ENCODE results near the gene KCNN3. TPM values are rescaled to one million over a fixed set of nuclear protein-coding genes. Genes with fewer than 3 reads are reported as not detected.

Gene KCNN3
- total RNA-seq, 1 donor from 2014 or later = 0.86 TPM

GRCh38 chr1:154857441-154858215 is 12.5 kb downstream of the KCNN3 start:
- H3K27me3 Mint-ChIP-seq = peaks cover 25% of the 10 kb centered on the region
- H3K36me3 Mint-ChIP-seq (ENCODE audit: insufficient read depth) = no peaks in the 10 kb centered on the region
- H3K4me1 Mint-ChIP-seq (ENCODE audit: low read depth) = peaks cover 3% of the 10 kb centered on the region
- no peak for DNase-seq (ENCODE audit: low spot score, unreplicated experiment)
- TF ChIP-seq, protein P1, sequence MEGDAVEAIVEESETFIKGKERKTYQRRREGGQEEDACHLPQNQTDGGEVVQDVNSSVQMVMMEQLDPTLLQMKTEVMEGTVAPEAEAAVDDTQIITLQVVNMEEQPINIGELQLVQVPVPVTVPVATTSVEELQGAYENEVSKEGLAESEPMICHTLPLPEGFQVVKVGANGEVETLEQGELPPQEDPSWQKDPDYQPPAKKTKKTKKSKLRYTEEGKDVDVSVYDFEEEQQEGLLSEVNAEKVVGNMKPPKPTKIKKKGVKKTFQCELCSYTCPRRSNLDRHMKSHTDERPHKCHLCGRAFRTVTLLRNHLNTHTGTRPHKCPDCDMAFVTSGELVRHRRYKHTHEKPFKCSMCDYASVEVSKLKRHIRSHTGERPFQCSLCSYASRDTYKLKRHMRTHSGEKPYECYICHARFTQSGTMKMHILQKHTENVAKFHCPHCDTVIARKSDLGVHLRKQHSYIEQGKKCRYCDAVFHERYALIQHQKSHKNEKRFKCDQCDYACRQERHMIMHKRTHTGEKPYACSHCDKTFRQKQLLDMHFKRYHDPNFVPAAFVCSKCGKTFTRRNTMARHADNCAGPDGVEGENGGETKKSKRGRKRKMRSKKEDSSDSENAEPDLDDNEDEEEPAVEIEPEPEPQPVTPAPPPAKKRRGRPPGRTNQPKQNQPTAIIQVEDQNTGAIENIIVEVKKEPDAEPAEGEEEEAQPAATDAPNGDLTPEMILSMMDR (IDR thresholded peaks at IDR 0.05; ENCODE audit: unreplicated experiment) = no peak
- H3K9me3 Mint-ChIP-seq (ENCODE audit: low read depth) = no peaks in the 10 kb centered on the region
- H3K27ac Mint-ChIP-seq = no peak overlapping the region
- no peak overlapping the region for H3K4me3 Mint-ChIP-seq (ENCODE audit: low read depth)

DNA sequence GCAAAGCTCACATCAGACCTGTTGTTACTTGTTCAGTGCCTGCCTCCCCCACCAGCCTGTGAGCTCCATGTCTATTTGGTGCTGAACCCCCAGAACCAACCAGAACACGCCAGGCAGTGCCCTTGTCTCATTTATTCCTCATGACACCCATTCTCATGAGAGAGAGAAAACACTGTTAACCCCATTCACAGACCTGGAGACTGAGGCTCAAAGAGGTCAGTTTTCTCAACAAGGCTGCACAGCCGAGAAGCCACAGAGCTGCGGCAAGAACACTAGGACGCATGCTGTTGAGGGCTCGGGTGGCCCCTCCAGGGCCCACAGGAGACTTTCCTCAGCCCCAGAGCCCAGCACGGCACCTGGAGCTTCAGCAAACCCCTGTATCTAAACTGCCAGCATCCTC is 13.1 kb downstream of the KCNN3 start:
- H3K4me1 Mint-ChIP-seq (ENCODE audit: low read depth) = peaks cover 3% of the 10 kb centered on the region
- no peak for DNase-seq (ENCODE audit: low spot score, unreplicated experiment)
- H3K27ac Mint-ChIP-seq = no peak overlapping the region
- H3K4me3 Mint-ChIP-seq (ENCODE audit: low read depth) = no peak overlapping the region
- H3K9me3 Mint-ChIP-seq (ENCODE audit: low read depth) = no peaks in the 10 kb centered on the region
- TF ChIP-seq, protein P1 (IDR thresholded peaks at IDR 0.05; ENCODE audit: unreplicated experiment) = no peak
- H3K27me3 Mint-ChIP-seq = peaks cover 18% of the 10 kb centered on the region
- H3K36me3 Mint-ChIP-seq (ENCODE audit: insufficient read depth) = no peaks in the 10 kb centered on the region

DNA sequence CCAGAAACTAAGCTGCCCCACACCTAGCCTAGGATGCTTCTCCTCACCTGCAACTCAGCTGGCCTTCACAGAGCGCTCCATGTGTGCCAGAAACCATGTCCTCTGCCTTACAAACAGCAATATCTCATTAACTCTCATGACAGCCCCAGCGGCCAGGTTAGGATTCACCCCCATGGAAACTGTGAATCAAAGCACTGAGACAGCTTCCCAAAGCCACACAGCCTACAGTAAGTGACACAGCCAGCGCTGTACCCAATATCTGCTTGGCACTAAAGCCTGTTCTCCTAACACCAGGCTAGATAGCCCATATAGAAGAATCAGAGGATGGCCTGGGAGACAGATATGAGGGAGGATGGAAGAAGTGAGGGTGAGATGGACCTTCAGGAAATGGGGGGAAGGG is 13.5 kb downstream of the KCNN3 start:
- Mint-ChIP-seq H3K36me3 (ENCODE audit: insufficient read depth) (no peaks in the 10 kb centered on the region), H3K4me3 (ENCODE audit: low read depth) (no peak overlapping the region), H3K4me1 (ENCODE audit: low read depth) (peaks cover 3% of the 10 kb centered on the region), H3K9me3 (ENCODE audit: low read depth) (no peaks in the 10 kb centered on the region), H3K27me3 (peaks cover 15% of the 10 kb centered on the region), H3K27ac (no peak overlapping the region)
- DNase-seq (ENCODE audit: low spot score, unreplicated experiment) = no peak
- TF ChIP-seq, protein P1 (IDR thresholded peaks at IDR 0.05; ENCODE audit: unreplicated experiment) = no peak

- peaks cover 3% of the 10 kb centered on the region for H3K4me1 Mint-ChIP-seq (ENCODE audit: low read depth)
- no peaks in the 10 kb centered on the region for H3K9me3 Mint-ChIP-seq (ENCODE audit: low read depth)
- TF ChIP-seq, protein P1 (IDR thresholded peaks at IDR 0.05; ENCODE audit: unreplicated experiment) = no peak
- no peak overlapping the region for H3K27ac Mint-ChIP-seq
- no peaks in the 10 kb centered on the region for H3K36me3 Mint-ChIP-seq (ENCODE audit: insufficient read depth)
- peaks cover 13% of the 10 kb centered on the region for H3K27me3 Mint-ChIP-seq
- no peak for DNase-seq (ENCODE audit: low spot score, unreplicated experiment)
- no peak overlapping the region for H3K4me3 Mint-ChIP-seq (ENCODE audit: low read depth)
Measured at GRCh38 chr1:154856049-154856448, 14.0 kb downstream of the KCNN3 start.

DNA sequence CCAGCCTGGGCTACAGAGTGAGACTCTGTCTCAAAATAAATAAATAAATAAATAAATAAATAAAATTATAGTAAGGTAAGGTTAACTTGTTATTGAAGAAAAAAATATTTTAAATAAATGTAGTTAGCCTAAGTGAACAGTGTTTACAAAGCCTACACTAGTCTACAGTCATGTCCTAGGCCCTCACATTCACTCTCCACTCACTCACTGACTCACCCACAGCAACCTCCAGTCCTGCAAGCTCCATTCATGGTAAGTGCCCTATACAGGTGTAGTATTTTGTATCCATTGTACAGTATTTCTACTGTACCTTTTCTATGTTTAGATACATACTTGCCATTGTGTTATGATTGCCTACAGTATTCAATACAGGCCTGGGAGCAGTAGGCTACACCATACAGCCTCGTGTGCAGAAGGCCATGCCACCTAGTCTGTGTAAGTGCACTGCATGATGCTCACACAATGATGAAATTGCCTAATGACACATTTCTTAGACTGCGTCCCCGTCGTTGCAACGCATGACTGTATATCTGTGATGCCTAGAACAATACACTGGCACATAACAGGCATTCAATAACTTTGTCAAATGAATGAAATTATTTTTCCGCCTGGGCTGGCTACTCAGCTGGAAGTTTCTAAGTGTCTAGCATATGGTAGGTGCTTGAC is 14.8 kb downstream of the KCNN3 start:
- DNase-seq (ENCODE audit: low spot score, unreplicated experiment) = no peak
- H3K4me3 Mint-ChIP-seq (ENCODE audit: low read depth) = no peak overlapping the region
- H3K27me3 Mint-ChIP-seq = peaks cover 12% of the 10 kb centered on the region
- peaks cover 2% of the 10 kb centered on the region for H3K4me1 Mint-ChIP-seq (ENCODE audit: low read depth)
- TF ChIP-seq, protein P1 (IDR thresholded peaks at IDR 0.05; ENCODE audit: unreplicated experiment) = no peak
- H3K9me3 Mint-ChIP-seq (ENCODE audit: low read depth) = no peaks in the 10 kb centered on the region
- no peak overlapping the region for H3K27ac Mint-ChIP-seq
- no peaks in the 10 kb centered on the region for H3K36me3 Mint-ChIP-seq (ENCODE audit: insufficient read depth)
